GM12878 (cell line): Measurements from ENCODE around the gene B3GNT8. TPM values are rescaled to one million over a fixed set of nuclear protein-coding genes. Genes with fewer than 3 reads are reported as not detected.
"Not testable (repeated sequence)": the region's sequence is repeated elsewhere in the genome, so short reads cannot be mapped to it uniquely, and the experiment has no call there.

Experiments
- ATAC-seq: fragments of 200-7000 bp; cut with Tn5 transposase; 3 replicates; pipeline ENCODE4 v1.9.1; 2020; ENCODE audit warnings: mild to moderate bottlenecking, moderate library complexity
- BruUV-seq: library from RNA; stranded (reverse); fragments of 400-500 nt; replicated peaks from 2 replicates; lab custom pipeline; 2021; lab: Mats Ljungman, UMichigan
- CTCF ChIA-PET: fragments of 300-600 bp; sonication (Branson Sonifier 250); formaldehyde crosslinking; extraction: SDS; loops from one replicate; lab custom pipeline; 2021; ENCODE audit warnings: inconsistent platforms; lab: Yijun Ruan, JAX
- POLR2A ChIA-PET: fragments of 350-600 bp; formaldehyde crosslinking; extraction: SDS; loops from one replicate; lab custom pipeline; 2021; ENCODE audit warnings: inconsistent platforms; lab: Charles Lee
- RAD21 ChIA-PET: fragments of 300-600 bp; sonication (Branson Sonifier 250); formaldehyde crosslinking; loops from one replicate; lab custom pipeline; 2023; ENCODE audit warnings: antibody characterized with exemption; ENCODE audit not compliant: unreplicated experiment; lab: Charles Lee
- SMC1A ChIA-PET: fragments of 300-600 bp; sonication (Branson Sonifier 250); formaldehyde crosslinking; loops from one replicate; lab custom pipeline; 2023; ENCODE audit not compliant: unreplicated experiment, uncharacterized antibody; lab: Charles Lee
- DNase-seq: peaks from one replicate; pipeline ENCODE4 v3.0.0-alpha.2; 2011; ENCODE audit warnings: low read depth, low spot score
- FAIRE-seq: peaks from 3 replicates; lab custom pipeline; 2011; peaks lifted over from hg19 to GRCh38; lab: Jason Lieb, UNC
- H2AFZ ChIP-seq: 2 replicates; pipeline ENCODE4 v1.6.0; 2011; ENCODE audit warnings: low read depth, low read length, control low read depth; ENCODE audit not compliant: control insufficient read depth
- H3K27ac ChIP-seq: 2 replicates; pipeline ENCODE4 v1.5.1; 2011; ENCODE audit warnings: control low read depth; ENCODE audit not compliant: control insufficient read depth, insufficient read depth
- H3K27me3 ChIP-seq, 2 experiments: replicated peaks in 1 of 2; 2 replicates each; pipeline versions ENCODE4 v1.6.0 to v1.6.1; 2011; ENCODE audit warnings: low read length in 1 of 2; ENCODE audit not compliant: control insufficient read depth in 2 of 2, insufficient read depth in 2 of 2
- H3K36me3 ChIP-seq, 2 experiments: 2 replicates each; pipeline ENCODE4 v1.5.1; 2011; ENCODE audit warnings: low read length in 1 of 2; ENCODE audit not compliant: control insufficient read depth in 2 of 2, insufficient read depth in 2 of 2
- H3K4me1 ChIP-seq: 2 replicates; pipeline ENCODE4 v1.6.1; 2011; ENCODE audit warnings: mild to moderate bottlenecking, low read length, moderate library complexity, mixed read lengths; ENCODE audit not compliant: control insufficient read depth, insufficient read depth
- H3K4me2 ChIP-seq: 2 replicates; pipeline ENCODE4 v1.6.0; 2011; ENCODE audit warnings: control low read depth; ENCODE audit not compliant: control insufficient read depth, insufficient read depth
- H3K4me3 ChIP-seq: fragments of 200-600 bp; sonication (generic); 2 replicates; pipeline ENCODE4 v1.5.1; 2016
- H3K79me2 ChIP-seq: 2 replicates; pipeline ENCODE4 v1.6.0; 2011; ENCODE audit warnings: low read length; ENCODE audit not compliant: control insufficient read depth, insufficient read depth
- H3K9ac ChIP-seq: 2 replicates; pipeline ENCODE4 v1.8.0; 2011; ENCODE audit warnings: low read length, control low read depth, mixed read lengths; ENCODE audit not compliant: control insufficient read depth, insufficient read depth
- H3K9me3 ChIP-seq: replicated peaks from 3 replicates; pipeline ENCODE4 v1.5.1; 2011; ENCODE audit warnings: mild to moderate bottlenecking, low read length; ENCODE audit not compliant: control insufficient read depth, insufficient read depth
- H4K20me1 ChIP-seq: 2 replicates; pipeline ENCODE4 v1.6.0; 2011; ENCODE audit not compliant: control insufficient read depth, insufficient read depth
- NFXL1 ChIP-seq: fragments of 450-650 bp; IDR thresholded peaks from 2 replicates; pipeline ENCODE4 v1.6.1; 2017; ENCODE audit warnings: antibody characterized with exemption, mild to moderate bottlenecking, borderline replicate concordance
- WGBS: methylation state at CpG from one replicate; pipeline ENCODE4 v1.1.6; 2016; ENCODE audit warnings: low lambda C conversion rate; ENCODE audit not compliant: insufficient replicate concordance, insufficient coverage; ENCODE audit errors: missing lambda C conversion rate; 5-methylcytosine and 5-hydroxymethylcytosine counted together
- in situ Hi-C: fragments of 300-500 bp; cut with MboI; formaldehyde crosslinking; loops from 9 replicates; pipeline ENCODE4 v1.14.3; 2018; ENCODE audit warnings: mixed read lengths
- intact Hi-C: fragments of 100-400 bp; cut with micrococcal nuclease; formaldehyde crosslinking; loops from one replicate; pipeline ENCODE4 v1.14.2; 2022; ENCODE audit not compliant: unreplicated experiment
- polyA plus RNA-seq, 11 experiments: library from polyadenylated mRNA; depleted of rRNA in 4 of 11; unstranded in 6 of 11; stranded (reverse) in 5 of 11; fragments of >200 nt; fragmentation: Nextera tagmentation in 4 of 11; fragmentation: Illumina TruSeq in 1 of 11; extraction: Ambion mirVana in 4 of 11; extraction: Trizol in 1 of 11; gene quantifications; 1 replicate in 1 of 11; 2 replicates in 10 of 11; pipeline versions ENCODE4 v1.2.1 to v1.2.3, GENCODE V29; 2011 to 2016; ENCODE audit warnings: inconsistent platforms in 2 of 11, missing spikeins in 2 of 11, low read depth in 1 of 11
- total RNA-seq, 4 experiments: library from RNA; depleted of rRNA in 3 of 4; stranded (reverse); fragments of >200 nt in 3 of 4; fragmentation: Illumina TruSeq in 1 of 4; extraction: Trizol in 1 of 4; gene quantifications; 2 replicates each; pipeline versions ENCODE4 v1.2.1 to v1.2.3, GENCODE V29; 2013 to 2021
- TF ChIP-seq, protein P1 (sequence below): fragments of 450-650 bp; IDR thresholded peaks from 2 replicates; pipeline ENCODE4 v1.6.1; 2017; ENCODE audit warnings: mild to moderate bottlenecking

B3GNT8 gene
- total and polyA plus RNA-seq, 10 of the 15 experiments (the other 5 are each of a cell fraction or from before 2014, with no cell fraction given): 0.06 to 1.2 (median 0.31) TPM; not detected in 4

DNA sequence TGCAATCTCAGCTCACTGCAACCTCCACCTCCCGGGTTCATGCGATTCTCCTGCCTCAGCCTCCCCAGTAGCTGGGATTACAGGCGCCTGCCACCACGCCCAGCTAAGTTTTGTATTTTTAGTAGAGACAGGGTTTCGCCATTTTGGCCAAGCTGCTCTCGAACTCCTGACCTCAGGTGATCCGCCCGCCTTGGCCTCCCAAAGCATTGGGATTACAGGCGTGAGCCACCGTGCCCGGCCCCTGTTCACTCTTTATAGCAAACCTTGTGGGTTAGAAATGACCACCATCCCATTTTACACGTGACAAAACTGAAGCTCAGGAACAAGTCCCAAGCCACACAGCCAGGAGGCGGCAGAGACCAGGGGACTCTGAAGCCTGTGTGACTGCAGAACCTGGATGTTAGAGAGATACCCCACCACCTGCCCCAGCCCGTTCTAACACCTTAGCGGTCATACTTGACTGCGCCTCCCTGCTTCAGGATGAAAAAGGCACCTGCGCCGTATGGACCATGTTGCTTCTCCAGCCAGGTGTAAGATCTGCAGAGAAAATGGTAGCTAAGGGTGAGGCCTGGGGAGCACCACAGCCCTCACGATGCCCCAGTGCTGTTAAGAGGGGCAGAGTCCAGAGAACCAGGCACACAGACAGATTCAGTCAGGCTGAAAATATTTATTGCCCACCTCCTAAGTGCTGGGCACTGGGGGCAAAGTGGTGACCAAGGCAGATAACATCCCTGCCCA, 8.9 kb upstream of the B3GNT8 start (continued):
- TF ChIP-seq, protein P1, sequence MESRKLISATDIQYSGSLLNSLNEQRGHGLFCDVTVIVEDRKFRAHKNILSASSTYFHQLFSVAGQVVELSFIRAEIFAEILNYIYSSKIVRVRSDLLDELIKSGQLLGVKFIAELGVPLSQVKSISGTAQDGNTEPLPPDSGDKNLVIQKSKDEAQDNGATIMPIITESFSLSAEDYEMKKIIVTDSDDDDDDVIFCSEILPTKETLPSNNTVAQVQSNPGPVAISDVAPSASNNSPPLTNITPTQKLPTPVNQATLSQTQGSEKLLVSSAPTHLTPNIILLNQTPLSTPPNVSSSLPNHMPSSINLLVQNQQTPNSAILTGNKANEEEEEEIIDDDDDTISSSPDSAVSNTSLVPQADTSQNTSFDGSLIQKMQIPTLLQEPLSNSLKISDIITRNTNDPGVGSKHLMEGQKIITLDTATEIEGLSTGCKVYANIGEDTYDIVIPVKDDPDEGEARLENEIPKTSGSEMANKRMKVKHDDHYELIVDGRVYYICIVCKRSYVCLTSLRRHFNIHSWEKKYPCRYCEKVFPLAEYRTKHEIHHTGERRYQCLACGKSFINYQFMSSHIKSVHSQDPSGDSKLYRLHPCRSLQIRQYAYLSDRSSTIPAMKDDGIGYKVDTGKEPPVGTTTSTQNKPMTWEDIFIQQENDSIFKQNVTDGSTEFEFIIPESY: no peak
- TF ChIP-seq NFXL1: no peak

GRCh38 chr19:41435376-41435775, 8.2 kb upstream of the B3GNT8 start:
- H3K9ac ChIP-seq, H3K4me2 ChIP-seq, H3K27ac ChIP-seq, H2AFZ ChIP-seq, H3K27me3 ChIP-seq, ATAC-seq, BruUV-seq, H3K4me1 ChIP-seq, H3K4me3 ChIP-seq, POLR2A ChIA-PET, H4K20me1 ChIP-seq, H3K79me2 ChIP-seq, in situ Hi-C loops, H3K9me3 ChIP-seq, DNase-seq, FAIRE-seq: not testable (repeated sequence)
- peaks cover 9 to 10% of the 10 kb centered on the region in 2 experiments; a peak in 3 of 4 replicates for H3K36me3 ChIP-seq
- ChIA-PET CTCF (interaction anchor here (1.0 kb wide), 1 partner anchor 162 kb away, joined by 3 read pairs; no protein-coding TSS in a partner anchor), SMC1A (interaction anchor here (0.8 to 0.9 kb wide), 2 partner anchors 15 to 22 kb away, joined by 3 read pairs; no protein-coding TSS in a partner anchor), RAD21 (interaction anchor here (1.0 kb wide), 1 partner anchor 128 kb away, joined by 3 read pairs; no protein-coding TSS in a partner anchor)
- WGBS: 99% methylated on average over 11 of the region's 11 CpGs
- intact Hi-C loops: loop anchor here (5.0 kb wide), 1 partner anchor 233 kb away; no protein-coding TSS in a partner anchor
